Measurements from ENCODE around the gene CBS.
"Not testable (repeated sequence)": the region's sequence is repeated elsewhere in the genome, so short reads cannot be mapped to it uniquely, and the experiment has no call there.

The CBS gene

DNA sequence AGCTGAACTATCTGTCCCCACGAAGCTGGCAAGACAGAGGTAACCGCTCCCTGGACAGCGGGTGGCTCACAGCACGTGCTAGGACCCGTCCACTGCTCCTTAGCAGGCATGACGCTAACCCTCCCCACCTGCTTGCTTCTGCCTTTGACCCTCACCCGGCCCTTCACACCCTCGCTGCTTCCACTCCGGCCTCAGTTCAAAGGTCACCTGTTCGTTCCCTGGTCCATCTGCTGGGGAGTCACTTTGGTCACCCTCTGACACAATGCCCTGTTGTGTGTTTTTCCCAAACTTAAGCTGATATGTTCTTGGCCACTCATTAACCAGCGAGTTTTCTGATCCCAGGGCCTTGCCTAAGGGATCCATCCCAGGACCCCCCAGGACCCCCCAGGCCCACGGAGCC is 7.6 kb downstream of the CBS start:
- not testable (repeated sequence) for DNase-seq (ENCODE audit: low read depth)

DNA sequence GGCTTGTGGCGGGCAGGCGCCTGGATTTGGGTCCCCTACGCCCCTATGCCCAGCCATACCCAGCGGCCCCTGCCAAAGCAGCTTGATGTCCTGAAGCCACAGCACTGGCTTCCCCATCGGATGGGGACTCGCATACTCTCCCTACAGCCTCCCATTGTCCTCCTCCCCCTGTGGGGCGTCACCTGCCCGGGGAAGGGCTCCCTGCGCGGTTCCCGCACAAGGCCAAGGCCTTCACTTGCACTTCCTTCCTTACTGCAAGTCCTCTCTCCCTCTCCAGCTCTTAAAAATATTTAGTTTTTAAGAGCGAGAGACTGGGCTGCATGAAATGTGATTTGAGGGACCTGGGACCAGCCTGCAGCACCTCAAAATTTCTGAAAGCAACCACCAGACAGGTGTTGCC is 8.9 kb downstream of the CBS start:
- not testable (repeated sequence) for DNase-seq (ENCODE audit: low read depth)

DNA sequence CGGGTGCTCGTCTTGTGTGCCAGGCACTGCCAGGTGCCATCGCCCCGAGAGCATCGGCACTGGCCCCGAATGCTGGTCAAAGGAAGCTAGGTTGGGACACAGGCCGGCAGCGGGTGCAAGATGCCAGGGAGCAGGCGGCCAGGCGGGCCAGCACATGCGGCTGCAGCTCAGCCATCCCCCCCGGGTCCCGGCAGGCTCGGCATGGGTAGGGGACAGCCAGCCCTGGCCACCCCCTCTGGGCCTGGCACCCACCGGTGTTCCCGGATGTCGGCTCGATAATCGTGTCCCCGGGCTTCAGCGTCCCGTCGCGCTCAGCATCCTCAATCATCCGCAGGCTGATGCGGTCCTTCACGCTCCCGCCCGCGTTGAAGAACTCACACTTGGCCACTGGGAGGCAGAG is 9.6 kb downstream of the CBS start:
- DNase-seq (ENCODE audit: low read depth): not testable (repeated sequence)

DNA sequence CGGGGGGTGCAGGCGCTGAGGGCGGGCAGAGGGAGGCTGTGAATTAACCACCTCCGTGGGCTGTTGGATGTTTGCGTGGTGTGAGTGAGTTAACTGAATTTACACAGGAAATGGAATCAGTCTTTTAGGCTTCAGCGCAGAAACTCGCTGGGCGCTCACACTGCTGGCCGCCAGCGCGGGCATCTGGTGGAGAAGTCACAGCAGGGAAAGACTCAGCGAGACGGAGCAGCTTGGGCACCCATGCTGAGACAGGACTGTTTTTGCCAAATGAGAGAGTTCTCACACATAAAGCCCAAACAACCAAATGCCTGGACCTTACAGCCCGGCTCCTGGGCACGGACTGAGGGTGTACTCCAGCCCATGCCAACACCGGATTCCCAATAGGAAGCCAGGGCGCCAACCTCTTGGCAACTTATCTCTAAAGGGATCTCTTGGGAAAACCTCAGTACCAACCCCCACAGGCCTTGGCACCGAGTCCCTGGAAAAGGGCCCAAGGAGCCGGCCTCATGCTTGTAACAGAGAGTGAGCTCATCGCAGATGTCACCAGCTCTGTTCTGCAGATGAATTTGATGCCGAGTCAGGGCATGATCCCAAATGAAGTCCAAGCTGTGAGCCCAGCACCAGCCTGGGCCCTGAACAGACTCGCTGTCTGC is 11.2 kb downstream of the CBS start:
- DNase-seq (ENCODE audit: low read depth): not testable (repeated sequence)

DNA sequence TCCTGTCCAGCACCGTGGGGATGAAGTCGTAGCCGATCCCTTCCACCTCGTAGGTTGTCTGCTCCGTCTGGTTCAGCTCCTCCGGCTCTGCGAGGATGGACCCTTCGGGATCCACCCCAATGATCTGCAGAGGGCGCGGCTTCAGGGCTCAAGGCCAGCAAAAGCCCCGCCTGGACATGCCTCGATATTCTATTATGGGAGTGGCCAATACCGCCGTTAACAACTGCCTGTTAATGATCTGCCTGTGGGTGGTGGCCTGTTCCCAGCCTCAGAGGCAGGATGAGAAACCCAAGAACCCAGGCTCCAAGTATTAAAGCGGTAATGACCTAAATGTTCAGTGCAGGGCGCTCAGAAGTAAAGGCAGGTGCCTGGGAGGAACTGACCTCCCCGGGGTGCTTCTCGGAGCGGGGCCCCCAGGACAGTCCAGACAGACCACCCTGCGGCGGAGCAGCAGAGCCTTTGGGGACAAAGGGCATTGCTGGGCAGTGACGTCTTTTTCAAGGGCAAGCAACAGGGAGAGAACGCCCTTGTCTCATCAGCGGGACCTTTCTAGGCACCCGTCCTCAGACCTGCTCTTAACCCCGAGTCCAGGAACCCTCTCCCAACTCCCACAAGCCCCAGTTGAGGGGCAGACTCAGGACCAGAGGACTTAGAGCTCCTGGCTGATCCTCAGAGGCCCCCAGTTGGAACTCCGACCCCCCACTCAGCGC is 12.5 kb downstream of the CBS start:
- not testable (repeated sequence) for DNase-seq (ENCODE audit: low read depth)

DNA sequence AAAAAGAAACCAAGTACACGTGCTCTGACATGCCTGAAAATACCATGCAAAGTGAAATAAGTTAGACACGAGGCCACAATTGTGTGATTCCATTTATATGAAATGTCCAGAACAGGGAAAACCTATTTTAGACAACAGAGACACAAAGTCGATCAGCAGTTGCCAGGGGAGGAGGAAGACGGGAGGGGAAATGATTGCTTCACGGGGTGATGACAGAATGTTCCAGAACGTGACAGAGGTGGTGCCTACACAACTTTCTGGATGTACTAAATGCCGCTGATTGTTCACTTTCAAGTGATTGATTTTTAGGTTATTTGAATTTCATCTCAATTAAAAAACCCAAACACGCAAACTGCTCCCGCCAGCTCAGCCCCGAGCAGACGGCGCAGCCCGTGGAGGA is 22.5 kb downstream of the CBS start:
- not testable (repeated sequence) for DNase-seq (ENCODE audit: low read depth)

DNA sequence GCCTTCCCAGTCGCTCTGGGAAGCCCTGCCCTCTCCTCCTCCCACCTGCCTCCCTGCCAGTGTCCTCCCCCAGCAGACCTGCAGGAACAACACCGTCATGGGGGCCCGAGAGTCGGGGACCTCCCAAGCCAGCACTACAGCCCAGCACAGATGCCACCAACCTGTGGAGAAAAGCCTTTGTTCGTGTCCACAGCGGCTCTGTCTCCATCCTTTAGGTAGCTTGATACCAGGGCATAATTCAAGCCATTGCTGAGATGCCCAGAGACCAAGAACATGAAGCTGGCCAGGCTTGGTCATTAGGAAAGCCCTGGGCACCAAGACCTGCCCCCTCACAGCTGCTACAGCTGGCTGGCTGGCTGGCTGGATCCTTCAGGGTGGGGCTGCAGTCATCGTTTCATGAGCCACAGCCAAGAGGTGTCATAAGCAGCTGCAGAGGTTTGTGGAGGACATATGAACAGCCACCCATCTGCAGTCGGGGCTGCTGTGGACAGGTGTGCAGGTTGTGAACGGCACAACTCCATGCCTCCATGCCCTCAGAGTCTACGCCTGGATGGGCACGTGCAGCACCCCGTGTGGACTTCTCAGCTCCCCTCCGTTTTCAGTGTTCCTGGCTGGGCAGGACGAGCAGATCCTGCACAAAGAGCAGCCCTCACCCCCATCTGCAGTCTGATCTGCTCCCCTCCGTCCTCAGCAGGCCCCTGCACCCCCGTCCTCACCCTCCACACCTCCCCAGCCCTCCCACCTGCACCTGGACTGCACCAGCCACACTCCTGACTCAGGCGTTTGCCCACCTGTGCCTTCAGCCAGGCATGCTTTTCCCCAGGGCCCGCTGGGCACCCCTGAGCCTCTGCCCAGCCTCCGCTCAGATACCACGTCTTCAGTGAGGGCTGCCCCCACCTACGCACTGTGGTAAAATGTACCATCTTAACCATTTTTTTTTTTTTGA is 29.5 kb downstream of the CBS start:
- DNase-seq (ENCODE audit: low read depth): not testable (repeated sequence)

DNA sequence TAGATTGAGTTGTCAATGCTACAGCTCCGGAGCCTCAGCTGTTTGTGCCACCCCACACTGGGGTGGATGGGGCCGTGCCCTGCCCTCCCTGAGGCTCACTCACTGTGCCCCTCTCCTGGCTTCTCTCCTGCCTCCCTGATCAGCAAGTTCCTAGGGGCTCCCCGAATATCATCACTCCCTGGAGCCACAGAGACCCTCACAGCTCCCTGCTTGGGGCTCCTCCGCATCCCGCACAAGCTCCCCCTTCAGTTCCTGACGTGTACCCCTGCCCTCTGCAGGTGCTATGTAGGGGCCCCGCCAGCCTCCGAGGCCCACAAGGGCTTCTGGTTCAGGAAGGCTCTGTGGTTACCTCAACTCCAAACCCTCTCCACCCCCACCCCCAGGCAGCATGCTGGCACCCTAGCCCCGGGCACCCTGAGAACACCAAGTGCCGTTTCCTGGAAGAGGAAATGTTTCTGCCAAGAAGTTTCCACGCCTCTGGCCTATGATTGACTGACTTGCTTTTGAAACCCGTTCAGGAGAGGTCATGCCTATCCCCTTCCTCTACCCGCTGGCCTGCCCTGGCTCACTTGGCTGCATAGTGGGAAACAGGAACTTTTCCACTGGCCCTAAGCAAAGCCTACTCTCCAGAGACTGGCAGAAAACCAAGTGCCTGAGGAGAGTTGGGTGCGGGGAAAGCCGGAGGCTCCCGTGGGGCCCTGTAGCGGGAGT is 30.3 kb downstream of the CBS start:
- not testable (repeated sequence) for DNase-seq (ENCODE audit: low read depth)

DNA sequence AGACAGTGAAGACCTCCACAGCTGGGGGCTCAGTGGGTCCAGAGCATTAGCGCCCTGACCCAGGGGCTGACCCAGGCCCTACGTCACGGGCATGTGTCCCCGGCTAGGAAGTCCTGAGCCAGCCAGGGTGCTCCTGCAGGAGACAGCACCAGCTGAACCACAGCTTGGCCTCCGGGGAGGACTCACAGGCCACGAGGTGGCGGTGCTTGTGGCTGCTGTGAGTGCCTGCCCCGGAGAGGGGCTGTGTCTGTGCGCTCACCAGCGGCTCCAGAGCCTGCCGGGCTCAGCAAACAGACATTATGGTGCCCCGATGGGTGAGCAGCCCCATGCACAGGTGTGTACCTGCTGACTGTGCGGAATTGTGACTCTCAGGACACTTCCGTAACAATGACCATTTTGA is 31.1 kb downstream of the CBS start:
- not testable (repeated sequence) for DNase-seq (ENCODE audit: low read depth)

DNA sequence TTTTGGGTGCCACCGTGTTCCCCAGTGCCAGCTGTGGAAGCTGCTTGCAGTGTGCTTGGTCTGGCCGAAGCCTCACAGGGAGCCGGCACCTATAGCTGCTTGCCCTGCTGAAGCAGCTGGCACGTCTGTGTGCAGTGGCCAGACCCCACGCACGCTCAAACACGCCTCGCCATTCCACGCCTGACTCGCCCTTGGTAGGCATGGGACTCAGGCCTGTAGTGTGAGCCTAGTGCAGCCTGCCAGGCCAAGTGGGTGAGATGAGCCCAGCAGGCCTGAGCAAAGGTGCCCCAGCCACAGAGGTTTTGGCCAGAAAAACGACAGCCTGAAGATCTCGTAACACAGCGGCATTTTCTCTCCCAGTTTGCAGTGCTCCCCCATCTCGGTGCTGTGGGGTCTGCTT is 32.3 kb downstream of the CBS start:
- not testable (repeated sequence) for DNase-seq (ENCODE audit: low read depth)

DNA sequence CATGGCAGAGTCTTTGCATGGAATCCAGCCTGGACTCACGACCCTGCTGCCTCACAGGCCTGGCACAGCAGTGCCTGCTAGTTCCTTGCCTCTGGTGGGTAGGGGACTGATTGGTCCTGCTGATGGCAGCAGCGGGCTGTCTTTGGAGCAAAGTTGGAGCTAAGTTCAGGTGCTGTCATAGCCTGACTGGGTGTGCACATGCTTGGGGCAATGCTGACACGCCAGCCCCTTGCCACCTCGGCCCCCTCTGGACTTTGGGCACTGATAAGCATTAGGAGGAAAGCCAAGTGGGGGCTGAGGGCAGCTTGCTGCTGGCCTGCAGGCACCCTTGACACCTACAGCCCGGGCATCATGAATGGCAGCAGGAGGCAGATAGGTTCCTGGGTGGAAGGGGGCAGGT is 33.5 kb downstream of the CBS start:
- DNase-seq (ENCODE audit: low read depth): not testable (repeated sequence)

DNA sequence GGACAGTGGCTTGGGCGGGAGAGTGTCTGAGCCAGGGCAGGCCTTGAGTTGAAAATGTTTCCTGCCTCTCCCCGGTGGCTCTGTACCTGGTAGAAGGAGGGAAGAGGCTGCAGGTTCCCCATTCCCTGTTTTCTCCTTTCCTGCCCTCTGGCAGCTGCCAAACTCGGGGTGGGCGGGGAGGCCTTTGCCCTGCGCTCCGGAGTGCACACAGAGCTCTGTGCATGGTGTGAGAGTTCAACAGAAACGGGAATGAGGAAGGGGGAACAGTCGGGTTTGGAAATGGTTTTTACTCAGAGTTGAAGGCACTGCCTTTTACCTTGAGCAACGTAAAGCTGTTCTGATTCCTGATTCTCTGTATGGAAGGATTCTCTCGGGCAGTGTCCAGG is 37.0 kb downstream of the CBS start:
- not testable (repeated sequence) for DNase-seq (ENCODE audit: low read depth)

DNA sequence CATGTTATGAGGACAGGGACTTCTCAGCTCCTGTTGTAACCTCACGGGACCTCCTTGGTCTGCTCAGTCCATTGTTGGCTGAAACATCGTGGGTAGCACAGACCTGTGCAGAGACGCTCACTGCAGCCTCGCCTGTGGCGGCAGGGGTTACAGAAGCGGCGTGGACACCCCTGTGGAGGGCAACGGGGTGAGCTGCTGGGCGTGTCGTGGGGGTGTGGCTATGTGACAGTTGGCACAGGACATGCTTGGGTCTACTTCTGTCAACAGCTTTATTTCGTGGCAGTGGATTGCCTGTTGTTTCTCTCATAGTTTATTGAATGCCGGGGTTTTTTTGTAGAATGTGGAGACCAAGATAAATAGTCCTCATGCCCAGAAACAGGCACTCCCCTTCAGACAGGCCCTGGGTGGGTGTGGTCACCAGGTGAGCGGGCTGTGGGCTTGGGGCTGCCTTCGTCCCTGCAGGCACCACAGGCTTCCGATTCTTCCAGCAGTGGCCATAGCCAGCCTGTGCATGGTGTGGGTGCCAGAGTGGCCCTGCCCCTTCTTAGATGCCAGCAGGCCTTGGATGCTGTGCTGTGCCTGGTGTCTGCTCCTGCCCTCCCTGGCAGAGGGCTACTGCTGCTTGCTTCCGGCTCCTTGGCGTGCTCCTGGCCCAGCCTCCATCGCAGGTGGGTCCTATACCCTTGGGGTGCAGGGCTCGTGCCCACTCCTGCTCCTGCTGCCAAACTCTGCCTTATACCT is 37.5 kb downstream of the CBS start:
- not testable (repeated sequence) for DNase-seq (ENCODE audit: low read depth)

DNA sequence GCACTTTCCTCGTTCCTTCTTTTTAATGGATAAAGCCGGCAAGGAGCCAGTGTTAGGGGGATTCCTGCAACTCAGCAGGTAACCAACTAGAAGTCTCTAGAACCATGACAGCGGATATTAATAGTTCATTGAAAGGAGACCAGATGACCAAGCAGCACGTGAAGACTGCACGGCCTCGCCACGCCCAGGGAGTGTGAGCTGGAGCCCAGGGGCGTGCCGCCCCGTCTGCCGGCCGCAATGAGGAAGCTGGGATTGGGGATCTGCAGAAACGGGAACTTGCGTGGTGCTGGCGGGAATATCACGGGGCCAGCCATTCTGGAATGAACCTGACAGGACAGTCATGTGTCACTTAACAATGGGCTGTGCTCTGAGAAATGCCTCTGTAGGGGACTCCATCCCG is 38.7 kb downstream of the CBS start:
- DNase-seq (ENCODE audit: low read depth): not testable (repeated sequence)

DNA sequence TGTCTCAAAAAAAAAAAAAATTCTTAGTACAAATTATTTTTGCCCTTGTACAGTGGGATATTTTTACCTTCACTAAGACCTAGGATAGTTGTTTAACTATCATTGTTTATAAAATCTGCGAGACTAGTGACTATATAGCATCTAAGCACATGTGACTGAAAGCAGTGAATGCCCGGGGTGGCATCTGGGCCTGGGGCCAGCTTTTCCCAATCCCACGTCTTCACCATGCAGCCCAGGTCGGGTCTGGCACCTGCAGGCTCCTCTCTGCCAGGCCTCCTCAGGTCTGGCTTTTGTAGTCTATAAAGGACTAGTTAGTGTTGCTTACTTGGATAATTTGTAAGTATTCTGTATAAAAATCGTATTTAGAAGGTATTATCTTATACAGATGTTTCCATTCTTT is 40.8 kb downstream of the CBS start:
- DNase-seq (ENCODE audit: low read depth): no peak

DNA sequence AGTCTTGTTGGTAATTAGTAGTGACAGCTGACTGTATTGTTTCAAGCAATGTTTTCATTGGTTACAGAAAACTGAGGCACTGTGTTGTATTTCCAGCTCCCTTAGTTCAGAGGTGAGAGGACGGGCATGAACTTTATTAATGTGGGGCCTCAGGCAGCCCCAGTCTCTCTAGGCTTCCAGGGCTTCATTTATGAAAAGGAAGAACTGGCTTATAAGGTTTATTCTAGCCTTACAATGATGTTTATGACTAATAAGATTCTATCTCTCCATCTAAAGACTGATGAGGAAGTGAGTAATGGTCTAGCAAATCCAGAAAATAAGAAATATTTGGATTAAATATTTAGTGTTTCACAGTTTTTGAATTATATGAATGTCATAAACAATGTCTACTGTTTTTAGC is 41.5 kb downstream of the CBS start:
- no peak for DNase-seq (ENCODE audit: low read depth)

DNA sequence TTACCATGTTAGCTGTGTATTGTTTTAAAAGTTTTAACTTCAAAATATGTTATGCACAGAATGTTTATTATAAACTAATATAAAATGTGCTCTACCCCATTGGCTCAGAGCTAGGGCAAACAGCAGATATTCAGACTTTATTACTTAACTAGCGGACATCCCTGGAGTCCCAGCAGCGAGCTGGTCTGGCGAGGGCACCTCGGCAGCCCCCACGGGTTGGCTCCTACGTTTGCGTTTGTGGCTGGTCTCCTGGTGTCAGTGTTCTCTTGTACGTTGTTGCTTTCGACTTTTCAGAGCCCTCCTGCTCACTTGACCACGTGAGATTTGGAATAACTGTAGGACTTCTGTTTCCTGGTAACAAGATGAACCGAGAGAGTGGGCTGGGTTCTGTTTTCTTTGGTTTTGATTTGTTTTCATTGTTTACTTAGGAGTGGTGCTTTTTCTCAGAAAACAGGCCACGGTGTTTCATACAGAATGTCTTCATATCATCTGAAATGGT is 44.5 kb downstream of the CBS start:
- DNase-seq (ENCODE audit: low read depth): no peak

DNA sequence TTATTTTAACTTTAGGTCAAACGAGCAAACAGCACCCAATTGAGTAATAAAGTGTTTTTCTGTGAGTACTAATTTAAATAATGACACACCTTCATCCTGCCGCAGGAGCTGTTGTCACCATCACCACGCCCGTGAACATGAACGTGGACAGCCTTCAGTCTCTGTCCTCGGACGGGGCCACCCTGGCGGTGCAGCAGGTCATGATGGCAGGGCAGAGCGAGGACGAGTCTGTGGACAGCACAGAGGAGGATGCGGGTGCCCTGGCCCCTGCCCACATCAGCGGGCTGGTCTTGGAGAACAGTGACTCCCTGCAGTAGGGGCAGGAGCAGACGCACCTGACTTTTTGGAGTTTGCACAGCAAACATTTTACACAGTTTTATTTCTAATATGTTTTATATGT is 45.9 kb downstream of the CBS start:
- DNase-seq (ENCODE audit: low read depth): no peak

DNA sequence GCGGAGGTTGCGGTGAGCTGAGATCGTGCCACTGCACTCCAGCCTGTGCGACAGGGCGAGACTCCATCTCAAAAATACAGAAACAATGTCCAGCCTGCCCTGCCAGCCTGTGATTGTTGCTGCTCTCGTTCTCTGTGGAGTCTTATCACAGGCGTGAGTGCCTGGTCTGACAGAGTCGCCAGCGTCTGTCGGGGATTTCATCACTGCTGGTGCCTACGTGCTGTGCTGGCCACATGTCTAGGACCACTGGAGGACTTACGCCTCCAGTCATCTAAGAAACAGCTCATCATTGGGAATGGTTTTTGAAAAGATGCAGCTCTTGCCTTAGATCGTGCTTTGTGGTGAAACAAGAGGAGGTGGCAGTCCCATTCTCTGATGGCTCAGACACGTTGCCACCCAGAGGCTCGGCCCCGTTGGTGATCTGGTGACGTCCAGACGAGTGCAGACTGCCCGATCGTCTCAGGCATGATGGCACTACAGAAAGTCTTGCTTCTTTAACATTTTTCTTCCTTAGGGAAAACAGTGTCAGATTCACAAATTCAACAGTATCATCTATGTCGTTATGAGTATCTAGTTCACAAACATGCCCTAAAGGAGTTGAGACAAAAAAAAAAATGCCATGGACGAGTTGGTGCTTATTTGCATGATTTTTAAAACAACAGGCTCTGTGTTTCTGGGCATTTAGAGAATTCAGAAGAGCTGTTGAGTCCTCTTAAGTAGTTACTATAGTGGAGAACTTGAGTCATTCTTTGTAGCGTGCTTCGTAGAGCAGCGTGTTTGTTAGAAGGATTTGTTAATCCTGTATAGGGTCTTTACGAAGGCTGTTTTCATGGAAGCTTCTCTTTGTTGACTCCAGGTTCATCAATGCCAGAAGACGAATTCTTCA is 47.5 kb downstream of the CBS start:
- DNase-seq (ENCODE audit: low read depth): no peak

DNA sequence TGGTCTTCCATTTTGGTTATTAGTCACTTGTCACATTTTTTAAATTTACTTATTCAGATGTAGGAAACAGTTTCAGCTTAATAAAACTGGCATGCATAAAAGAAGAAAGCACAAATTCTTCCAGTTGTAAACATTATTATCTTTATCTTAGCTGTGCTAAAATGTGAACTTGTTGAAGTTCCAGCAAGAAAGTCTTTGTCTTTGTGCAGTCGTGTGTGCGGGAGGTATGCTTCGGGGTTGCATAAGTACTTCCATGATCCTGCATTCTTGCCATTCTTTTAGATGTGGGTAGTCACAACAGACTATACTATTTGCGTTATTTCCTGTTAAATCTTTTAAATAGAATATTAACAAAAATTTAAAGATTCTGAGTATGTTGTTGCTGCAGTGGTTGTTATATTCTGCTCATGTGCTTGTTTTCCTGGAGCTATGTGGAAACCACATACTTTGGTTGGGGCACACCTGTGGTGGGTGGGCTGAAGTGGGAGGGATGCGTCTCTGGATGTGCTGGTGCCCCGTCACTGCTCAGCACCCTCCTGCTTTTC is 49.9 kb downstream of the CBS start:
- DNase-seq (ENCODE audit: low read depth): no peak
